Liver (tissue), 3 donors: ENCODE measurements around the gene EVA1B.

Experiments
- GABPA ChIP-seq, 2 donors: IDR thresholded peaks in 1 of 2; conservative IDR thresholded peaks in 1 of 2; 2 replicates each; pipeline ENCODE4 v1.6.1; 2016; ENCODE audit warnings: antibody characterized with exemption in 2 of 2, mild to moderate bottlenecking in 1 of 2, moderate library complexity in 1 of 2
- HNF4A ChIP-seq, 2 donors: conservative IDR thresholded peaks; 2 replicates each; pipeline ENCODE4 v1.6.1; 2016; ENCODE audit warnings: antibody characterized with exemption in 2 of 2, mild to moderate bottlenecking in 2 of 2
- JUND ChIP-seq, 2 donors: IDR thresholded peaks; 2 replicates each; pipeline ENCODE4 v1.6.1; 2016; ENCODE audit warnings: antibody characterized with exemption in 2 of 2
- RAD21 ChIP-seq, 2 donors: IDR thresholded peaks; 2 replicates each; pipeline ENCODE4 v1.6.1; 2016; ENCODE audit warnings: antibody characterized with exemption in 2 of 2, mild to moderate bottlenecking in 2 of 2
- RXRA ChIP-seq, 2 donors: IDR thresholded peaks; 2 replicates each; pipeline ENCODE4 v1.6.1; 2017 to 2018; ENCODE audit warnings: antibody characterized with exemption in 2 of 2, mild to moderate bottlenecking in 1 of 2
- TAF1 ChIP-seq: conservative IDR thresholded peaks from 2 replicates; pipeline ENCODE4 v1.6.1; 2016; ENCODE audit warnings: antibody characterized with exemption, mild to moderate bottlenecking
- ZBTB33 ChIP-seq: IDR thresholded peaks from 2 replicates; pipeline ENCODE4 v1.6.1; 2016; ENCODE audit warnings: antibody characterized with exemption
- TF ChIP-seq, protein P1 (sequence below): fragments of 150-350 bp; IDR thresholded peaks from 2 replicates; pipeline ENCODE4 v1.5.1; 2017; ENCODE audit warnings: improper control_type of control experiment, low read depth, low read length; ENCODE audit not compliant: missing input control
- TF ChIP-seq, protein P2 (sequence below): IDR thresholded peaks from 2 replicates; pipeline ENCODE4 v1.6.1; 2016; ENCODE audit warnings: antibody characterized with exemption, mild to moderate bottlenecking
- donor health status: healthy.
- donor health status: healthy.

GRCh38 chr1:36372617-36373016 is 49.2 kb upstream of the EVA1B start:
- TF ChIP-seq, protein P1, sequence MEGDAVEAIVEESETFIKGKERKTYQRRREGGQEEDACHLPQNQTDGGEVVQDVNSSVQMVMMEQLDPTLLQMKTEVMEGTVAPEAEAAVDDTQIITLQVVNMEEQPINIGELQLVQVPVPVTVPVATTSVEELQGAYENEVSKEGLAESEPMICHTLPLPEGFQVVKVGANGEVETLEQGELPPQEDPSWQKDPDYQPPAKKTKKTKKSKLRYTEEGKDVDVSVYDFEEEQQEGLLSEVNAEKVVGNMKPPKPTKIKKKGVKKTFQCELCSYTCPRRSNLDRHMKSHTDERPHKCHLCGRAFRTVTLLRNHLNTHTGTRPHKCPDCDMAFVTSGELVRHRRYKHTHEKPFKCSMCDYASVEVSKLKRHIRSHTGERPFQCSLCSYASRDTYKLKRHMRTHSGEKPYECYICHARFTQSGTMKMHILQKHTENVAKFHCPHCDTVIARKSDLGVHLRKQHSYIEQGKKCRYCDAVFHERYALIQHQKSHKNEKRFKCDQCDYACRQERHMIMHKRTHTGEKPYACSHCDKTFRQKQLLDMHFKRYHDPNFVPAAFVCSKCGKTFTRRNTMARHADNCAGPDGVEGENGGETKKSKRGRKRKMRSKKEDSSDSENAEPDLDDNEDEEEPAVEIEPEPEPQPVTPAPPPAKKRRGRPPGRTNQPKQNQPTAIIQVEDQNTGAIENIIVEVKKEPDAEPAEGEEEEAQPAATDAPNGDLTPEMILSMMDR, result no peak
- TF ChIP-seq ZBTB33 (no peak), HNF4A (conservative IDR thresholded peaks at IDR 0.05) (no peak), RXRA (IDR thresholded peaks at IDR 0.05) (no peak), RAD21 (IDR thresholded peaks at IDR 0.05) (no peak), TAF1 (no peak), GABPA (IDR thresholded peaks at IDR 0.05 in 1 of 2, conservative IDR thresholded peaks at IDR 0.05 in 1 of 2) (no peak), JUND (IDR thresholded peaks at IDR 0.05) (no peak)
- TF ChIP-seq, protein P2, sequence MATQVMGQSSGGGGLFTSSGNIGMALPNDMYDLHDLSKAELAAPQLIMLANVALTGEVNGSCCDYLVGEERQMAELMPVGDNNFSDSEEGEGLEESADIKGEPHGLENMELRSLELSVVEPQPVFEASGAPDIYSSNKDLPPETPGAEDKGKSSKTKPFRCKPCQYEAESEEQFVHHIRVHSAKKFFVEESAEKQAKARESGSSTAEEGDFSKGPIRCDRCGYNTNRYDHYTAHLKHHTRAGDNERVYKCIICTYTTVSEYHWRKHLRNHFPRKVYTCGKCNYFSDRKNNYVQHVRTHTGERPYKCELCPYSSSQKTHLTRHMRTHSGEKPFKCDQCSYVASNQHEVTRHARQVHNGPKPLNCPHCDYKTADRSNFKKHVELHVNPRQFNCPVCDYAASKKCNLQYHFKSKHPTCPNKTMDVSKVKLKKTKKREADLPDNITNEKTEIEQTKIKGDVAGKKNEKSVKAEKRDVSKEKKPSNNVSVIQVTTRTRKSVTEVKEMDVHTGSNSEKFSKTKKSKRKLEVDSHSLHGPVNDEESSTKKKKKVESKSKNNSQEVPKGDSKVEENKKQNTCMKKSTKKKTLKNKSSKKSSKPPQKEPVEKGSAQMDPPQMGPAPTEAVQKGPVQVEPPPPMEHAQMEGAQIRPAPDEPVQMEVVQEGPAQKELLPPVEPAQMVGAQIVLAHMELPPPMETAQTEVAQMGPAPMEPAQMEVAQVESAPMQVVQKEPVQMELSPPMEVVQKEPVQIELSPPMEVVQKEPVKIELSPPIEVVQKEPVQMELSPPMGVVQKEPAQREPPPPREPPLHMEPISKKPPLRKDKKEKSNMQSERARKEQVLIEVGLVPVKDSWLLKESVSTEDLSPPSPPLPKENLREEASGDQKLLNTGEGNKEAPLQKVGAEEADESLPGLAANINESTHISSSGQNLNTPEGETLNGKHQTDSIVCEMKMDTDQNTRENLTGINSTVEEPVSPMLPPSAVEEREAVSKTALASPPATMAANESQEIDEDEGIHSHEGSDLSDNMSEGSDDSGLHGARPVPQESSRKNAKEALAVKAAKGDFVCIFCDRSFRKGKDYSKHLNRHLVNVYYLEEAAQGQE, result no peak
